Stimulated activated CD4-positive, alpha-beta T cell treated with anti-CD3 and anti-CD28 coated beads, Interleukin-15, amount 100 ng/mL, for 1 hour (primary cell): ENCODE results near the gene SDHAF3.

ENCODE experiments used
- DNase-seq, 2 donors: peaks; one replicate each; pipeline ENCODE4 v3.0.0-alpha.2; 2020; ENCODE audit warnings: low read depth in 1 of 2, low spot score in 1 of 2

Gene SDHAF3

GRCh38 chr7:97215556-97215955, 98.1 kb downstream of the SDHAF3 start:
- no peak for DNase-seq

GRCh38 chr7:97218767-97219166, 101.3 kb downstream of the SDHAF3 start:
- DNase-seq: no peak

- no peak for DNase-seq
These were observed 101.7 kb downstream of the SDHAF3 start for GRCh38 chr7:97219237-97219636.

DNA sequence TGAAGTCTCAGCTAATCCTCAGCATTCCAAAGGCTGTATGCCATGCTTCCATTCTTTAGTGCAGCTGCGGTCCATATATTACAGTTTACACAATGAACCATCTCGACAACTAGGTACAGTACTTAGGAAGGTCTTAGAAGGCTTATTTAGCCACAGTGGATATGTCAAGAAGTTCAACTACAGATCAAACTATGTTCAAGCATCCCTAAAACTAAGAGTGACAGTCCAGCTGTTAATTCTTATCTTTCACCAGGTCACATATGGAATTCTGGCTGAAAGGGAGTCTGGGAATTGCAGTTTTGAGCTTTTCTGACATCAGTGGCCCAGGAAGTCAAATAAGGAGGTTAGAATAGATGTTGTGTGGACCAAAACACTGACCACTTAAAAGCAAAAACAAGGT, 106.8 kb downstream of the SDHAF3 start:
- DNase-seq: no peak

- DNase-seq: no peak
These were observed 109.0 kb downstream of the SDHAF3 start for GRCh38 chr7:97226541-97226940.
